ENCODE results near the gene HHIPL1.

DNA sequence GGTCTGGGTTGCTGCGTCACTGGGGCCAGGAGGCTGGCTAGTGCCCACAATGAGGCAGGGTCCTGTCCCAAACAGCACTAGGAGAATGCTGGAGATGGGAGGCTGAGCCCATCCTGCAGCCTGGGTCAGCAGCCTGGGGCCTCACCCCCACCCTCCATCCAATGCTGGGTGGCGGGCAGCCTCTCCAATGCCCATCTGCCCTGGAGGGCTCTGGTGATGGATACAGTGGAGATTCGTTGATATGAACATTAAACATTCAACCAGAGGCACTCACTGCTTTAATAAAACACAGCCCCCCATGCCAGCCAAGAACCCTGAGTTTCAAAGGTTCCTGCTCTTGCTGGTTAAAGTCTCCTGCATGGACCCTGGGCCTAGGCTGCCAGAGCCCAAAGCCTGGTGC, 19.5 kb upstream of the HHIPL1 start:
- no peak for TF ChIP-seq POLR2A (IDR thresholded peaks at IDR 0.05)
- TF ChIP-seq, protein P1, sequence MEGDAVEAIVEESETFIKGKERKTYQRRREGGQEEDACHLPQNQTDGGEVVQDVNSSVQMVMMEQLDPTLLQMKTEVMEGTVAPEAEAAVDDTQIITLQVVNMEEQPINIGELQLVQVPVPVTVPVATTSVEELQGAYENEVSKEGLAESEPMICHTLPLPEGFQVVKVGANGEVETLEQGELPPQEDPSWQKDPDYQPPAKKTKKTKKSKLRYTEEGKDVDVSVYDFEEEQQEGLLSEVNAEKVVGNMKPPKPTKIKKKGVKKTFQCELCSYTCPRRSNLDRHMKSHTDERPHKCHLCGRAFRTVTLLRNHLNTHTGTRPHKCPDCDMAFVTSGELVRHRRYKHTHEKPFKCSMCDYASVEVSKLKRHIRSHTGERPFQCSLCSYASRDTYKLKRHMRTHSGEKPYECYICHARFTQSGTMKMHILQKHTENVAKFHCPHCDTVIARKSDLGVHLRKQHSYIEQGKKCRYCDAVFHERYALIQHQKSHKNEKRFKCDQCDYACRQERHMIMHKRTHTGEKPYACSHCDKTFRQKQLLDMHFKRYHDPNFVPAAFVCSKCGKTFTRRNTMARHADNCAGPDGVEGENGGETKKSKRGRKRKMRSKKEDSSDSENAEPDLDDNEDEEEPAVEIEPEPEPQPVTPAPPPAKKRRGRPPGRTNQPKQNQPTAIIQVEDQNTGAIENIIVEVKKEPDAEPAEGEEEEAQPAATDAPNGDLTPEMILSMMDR (IDR thresholded peaks at IDR 0.05 in 8 of 11, conservative IDR thresholded peaks at IDR 0.05 in 3 of 11): no peak

Data from spleen (tissue), 7 donors.